LNCaP clone FGC (cell line): Measurements from ENCODE around the gene C16orf78.

ENCODE experiments used
- DNase-seq: peaks from one replicate; pipeline ENCODE4 v3.0.0-alpha.2; 2011; ENCODE audit warnings: low read depth
- H3K4me3 ChIP-seq: 2 replicates; pipeline ENCODE4 v1.5.1; 2011; ENCODE audit warnings: mild to moderate bottlenecking, low read depth, low read length, control low read depth
- TF ChIP-seq, protein P1 (sequence below): IDR thresholded peaks from 2 replicates; pipeline ENCODE4 v1.5.1; 2012; ENCODE audit warnings: mild to moderate bottlenecking; ENCODE audit not compliant: control insufficient read depth, insufficient read depth; ENCODE audit errors: extremely low read depth

The C16orf78 gene

DNA sequence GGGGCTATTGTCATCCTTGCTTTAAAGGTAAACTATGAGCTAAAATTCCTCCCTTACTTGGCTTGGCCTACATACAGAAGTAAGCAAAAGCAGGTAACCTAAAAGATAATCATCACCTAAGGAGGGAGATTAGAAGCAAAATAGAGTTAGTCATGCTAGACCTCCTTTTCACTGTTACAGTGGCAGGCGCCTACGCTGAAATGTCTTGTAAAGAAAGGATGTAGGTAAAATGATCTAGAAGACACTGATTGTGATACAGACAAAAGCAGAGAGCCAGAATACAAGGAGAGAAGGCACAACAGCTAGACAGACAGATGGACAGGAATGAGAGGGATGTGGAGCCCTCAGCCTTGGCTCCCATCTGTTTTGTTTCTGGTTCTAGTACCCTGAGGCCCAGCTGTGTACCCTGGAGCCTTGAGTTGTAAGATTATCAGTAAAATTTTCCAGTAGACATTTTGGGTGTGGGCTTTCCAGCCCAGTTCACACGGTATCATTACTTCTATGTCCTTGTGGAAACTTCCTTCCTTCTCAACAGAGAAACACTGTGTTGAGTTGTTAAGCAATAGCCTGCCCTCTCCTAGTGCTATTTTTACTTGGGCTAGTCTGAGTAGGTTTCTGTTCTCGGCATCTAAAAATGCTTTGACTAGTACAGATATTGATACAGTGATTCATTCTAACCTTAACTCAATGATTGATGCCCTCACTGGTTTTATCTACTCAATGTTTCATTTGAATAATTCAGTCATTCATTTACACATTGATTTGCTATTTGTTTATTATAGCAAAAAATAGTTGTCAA is 7.7 kb upstream of the C16orf78 start:
- TF ChIP-seq, protein P1, sequence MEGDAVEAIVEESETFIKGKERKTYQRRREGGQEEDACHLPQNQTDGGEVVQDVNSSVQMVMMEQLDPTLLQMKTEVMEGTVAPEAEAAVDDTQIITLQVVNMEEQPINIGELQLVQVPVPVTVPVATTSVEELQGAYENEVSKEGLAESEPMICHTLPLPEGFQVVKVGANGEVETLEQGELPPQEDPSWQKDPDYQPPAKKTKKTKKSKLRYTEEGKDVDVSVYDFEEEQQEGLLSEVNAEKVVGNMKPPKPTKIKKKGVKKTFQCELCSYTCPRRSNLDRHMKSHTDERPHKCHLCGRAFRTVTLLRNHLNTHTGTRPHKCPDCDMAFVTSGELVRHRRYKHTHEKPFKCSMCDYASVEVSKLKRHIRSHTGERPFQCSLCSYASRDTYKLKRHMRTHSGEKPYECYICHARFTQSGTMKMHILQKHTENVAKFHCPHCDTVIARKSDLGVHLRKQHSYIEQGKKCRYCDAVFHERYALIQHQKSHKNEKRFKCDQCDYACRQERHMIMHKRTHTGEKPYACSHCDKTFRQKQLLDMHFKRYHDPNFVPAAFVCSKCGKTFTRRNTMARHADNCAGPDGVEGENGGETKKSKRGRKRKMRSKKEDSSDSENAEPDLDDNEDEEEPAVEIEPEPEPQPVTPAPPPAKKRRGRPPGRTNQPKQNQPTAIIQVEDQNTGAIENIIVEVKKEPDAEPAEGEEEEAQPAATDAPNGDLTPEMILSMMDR = no peak
- H3K4me3 ChIP-seq = no peak overlapping the region
- DNase-seq = no peak

DNA sequence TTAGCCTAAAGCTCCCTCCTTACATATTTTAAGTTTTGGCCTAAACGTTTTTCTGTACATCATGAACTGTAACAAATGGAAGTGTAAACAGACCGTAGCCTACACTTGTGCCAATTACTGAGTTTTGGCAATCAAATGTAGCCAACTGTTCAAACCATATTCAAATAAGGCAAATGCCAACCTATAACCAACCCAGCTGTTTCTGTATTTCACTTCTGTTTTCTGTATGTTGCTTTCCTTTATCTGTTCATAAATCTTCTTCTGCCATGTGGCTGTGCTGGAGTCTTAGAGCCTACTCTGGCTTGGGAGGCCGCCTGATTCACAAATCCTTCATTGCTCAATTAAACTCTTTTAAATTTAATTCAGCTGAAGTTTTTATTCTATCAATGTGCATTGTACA is 6.9 kb upstream of the C16orf78 start:
- H3K4me3 ChIP-seq = no peak overlapping the region
- no peak for DNase-seq
- TF ChIP-seq, protein P1 = no peak

DNA sequence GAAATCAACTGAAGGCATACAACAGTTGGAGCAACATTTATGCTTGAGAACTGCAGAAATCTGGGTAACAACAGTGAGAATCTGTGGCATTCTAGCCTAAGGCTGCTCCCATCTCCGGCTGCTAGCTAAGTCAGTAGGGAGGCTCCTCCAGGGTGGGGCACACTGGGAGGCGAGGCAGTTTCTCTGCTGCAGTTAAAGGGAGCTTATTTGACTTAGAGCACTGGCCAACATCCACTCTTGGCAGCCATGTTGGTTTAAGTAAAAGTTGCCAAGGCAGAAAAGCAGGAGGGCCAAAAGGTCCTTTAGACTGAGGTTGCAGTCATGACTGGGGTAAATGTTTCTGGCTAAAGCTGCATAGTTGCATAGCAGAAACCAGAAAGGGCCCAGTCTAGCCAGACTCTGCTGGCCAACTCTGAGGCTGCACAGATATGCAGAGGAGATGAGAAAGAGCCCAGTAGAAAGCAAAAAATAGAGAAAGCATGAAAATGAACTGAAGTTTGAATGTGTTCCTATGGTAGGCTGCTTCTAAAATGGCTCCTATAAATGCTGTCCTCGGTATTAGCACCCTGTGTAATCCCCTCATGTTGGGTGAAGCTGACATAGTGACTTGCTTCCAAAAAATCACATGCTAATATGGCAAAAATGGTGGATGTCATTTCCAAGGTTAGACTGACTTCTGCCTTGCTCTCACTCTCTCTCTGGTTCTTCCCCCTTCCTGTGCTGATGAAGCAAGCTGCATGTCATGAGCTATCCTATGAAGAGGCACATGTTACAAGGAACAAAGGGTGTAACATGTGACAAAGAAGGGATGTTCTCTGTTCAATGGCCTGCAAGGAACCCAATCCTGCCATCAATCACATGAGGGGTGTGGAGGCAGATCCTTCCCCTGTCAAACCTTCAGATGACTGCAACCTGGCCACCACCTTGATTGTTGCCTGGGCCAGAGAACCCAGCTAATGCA is 3.7 kb upstream of the C16orf78 start:
- TF ChIP-seq, protein P1 = no peak

DNA sequence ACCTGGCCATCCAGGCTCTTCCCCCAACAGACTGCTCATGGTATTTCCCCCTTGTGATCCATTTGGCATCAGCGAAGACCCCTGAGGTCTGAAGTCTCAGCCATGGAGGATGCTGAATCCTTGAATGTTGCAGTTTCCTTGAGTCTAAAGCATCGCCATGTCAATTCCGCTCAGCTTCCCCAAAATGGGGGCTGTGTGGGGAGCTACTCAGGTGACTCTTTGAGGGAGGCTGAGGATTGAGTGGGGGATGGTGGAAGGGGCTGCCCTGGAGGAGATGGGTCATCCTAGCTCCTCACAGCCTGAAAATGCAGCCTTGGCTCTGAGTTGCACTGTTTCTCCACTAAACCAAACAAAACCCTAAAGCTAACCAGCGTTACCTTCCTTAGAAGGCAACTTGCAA is 2.6 kb downstream of the C16orf78 start:
- TF ChIP-seq, protein P1 = no peak
- H3K4me3 ChIP-seq = no peak overlapping the region
- no peak for DNase-seq

More for the DNA sequence above, 3.7 kb upstream of the C16orf78 start:
- no peak overlapping the region for H3K4me3 ChIP-seq
- no peak for DNase-seq

DNA sequence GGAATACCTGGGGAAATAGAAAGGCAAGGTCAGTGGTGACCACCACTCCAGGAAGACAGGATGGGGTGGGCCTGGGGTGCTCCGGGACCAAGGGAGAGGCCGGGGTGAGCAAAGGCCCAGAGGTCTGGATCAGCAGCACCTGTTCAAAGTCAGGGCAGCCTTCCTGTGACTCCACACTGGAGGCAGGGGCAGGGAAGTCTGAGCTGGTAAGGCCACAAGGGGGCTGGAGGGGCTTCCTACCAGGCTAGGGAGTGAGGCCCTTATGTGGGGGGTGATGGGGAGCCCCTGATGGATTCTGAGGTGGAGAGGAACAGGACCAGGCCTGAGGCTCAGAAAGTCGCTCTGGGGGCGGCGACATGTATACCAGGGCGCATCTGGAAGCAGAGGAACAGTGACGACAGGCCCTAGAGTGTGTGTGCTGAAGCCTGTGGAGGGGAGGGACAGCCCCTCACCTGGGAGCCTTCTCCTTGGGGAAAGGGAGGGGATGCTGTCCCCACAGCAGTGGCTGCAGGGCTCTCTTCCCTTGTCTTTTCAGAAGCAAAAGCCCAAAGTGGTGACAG is 3.7 kb downstream of the C16orf78 start:
- no peak for DNase-seq
- TF ChIP-seq, protein P1 = no peak
- H3K4me3 ChIP-seq = no peak overlapping the region

DNA sequence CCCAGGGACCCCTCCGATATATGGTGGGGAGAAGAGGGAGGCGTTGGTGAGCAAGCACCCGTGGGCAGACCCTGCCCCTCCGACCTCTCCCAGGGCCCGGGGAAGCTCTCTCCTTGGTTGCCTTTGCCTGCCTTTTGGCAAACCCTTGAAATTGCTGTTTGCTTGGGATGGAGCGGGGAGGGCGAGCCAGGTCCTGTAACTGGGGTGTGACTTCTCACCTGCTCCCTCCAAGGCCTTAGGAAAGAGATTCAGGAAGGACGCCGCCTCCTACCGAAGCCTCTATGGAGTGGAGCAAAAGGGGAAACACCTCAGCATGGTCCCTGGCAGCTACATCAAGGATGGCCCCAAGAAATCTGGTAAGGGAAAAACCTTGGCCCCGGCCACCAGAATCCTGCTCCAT is 4.6 kb downstream of the C16orf78 start:
- DNase-seq = no peak
- TF ChIP-seq, protein P1 = no peak
- H3K4me3 ChIP-seq = no peak overlapping the region
